Measurements from ENCODE around the gene AGPAT4.

Gene AGPAT4

GRCh38 chr6:161163466-161164181, 110.2 kb downstream of the AGPAT4 start:
- DNase-seq: no peak

- no peak for DNase-seq
These were observed 111.1 kb downstream of the AGPAT4 start for GRCh38 chr6:161162722-161163121.

- DNase-seq: no peak
These were observed 111.8 kb downstream of the AGPAT4 start for GRCh38 chr6:161161889-161162624.

- no peak for DNase-seq
These were observed 112.7 kb downstream of the AGPAT4 start for GRCh38 chr6:161161121-161161520.

GRCh38 chr6:161154796-161155335, 119.0 kb downstream of the AGPAT4 start:
- no peak for DNase-seq

GRCh38 chr6:161153725-161154124, 120.1 kb downstream of the AGPAT4 start:
- DNase-seq: no peak

DNA sequence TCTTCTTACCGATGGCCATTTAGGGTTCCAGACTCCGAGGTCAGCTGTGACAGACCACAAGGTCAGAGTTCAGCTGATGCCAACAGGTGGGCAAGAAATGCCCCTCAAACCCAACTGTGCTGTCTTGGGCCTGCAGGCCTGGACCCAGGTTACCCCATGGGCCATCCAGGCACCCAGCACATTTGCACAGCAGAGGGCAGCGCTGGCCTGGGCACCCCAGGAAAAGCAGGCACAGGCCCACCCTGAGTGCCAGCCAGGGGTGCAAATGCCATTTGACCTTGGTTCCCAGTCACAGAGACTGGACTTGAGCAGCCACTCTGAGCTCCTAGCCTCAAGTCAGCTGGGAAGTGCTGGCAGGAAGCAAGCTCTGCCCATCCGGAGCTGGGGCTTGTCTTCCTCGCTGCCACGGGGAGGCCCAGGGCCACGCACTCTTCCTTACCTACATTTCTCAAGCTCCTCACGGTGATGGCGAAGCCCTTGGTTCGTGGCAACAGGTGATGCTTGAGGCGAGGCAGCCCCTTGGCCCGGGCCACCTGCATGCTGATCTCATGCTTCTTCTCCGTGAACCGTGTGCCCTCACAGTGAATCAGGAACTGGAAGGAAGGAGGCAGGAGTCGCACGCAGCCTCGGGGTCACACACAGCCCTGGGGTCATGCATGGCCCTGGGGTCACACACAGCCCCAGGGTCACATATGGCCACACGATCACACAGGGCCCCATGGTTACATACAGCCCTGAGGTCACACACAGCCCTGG, 120.8 kb downstream of the AGPAT4 start:
- peak in 1 of 2 donors; percentile 17 for DNase-seq

- DNase-seq: no peak
These were observed 121.4 kb downstream of the AGPAT4 start for GRCh38 chr6:161152527-161152862.

- DNase-seq: no peak
These were observed 122.0 kb downstream of the AGPAT4 start for GRCh38 chr6:161151660-161152526.

GRCh38 chr6:161151059-161151645, 122.7 kb downstream of the AGPAT4 start:
- DNase-seq: no peak

GRCh38 chr6:161150566-161150965, 123.3 kb downstream of the AGPAT4 start:
- no peak for DNase-seq

DNA sequence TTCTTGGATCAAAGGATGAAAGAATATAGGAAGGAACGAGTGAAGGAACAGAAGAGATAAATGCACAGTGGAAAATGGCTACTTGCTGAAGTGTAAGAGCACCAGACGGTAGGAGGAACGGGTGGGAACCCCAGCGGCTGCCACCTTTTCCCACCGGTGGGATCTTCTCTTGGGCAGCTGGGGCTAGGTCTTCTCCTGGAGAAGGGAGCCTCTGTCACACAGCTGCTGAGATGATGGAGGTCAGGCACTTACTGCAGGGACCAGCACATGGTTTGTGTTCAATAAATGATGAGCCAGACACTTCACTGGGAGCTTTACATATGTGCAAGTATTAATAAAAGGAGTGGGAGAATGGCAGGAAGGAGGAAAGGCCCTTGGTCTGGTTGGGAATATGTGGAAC, 123.7 kb downstream of the AGPAT4 start:
- no peak for DNase-seq

GRCh38 chr6:161143663-161144430, 130.0 kb downstream of the AGPAT4 start:
- DNase-seq: no peak

DNA sequence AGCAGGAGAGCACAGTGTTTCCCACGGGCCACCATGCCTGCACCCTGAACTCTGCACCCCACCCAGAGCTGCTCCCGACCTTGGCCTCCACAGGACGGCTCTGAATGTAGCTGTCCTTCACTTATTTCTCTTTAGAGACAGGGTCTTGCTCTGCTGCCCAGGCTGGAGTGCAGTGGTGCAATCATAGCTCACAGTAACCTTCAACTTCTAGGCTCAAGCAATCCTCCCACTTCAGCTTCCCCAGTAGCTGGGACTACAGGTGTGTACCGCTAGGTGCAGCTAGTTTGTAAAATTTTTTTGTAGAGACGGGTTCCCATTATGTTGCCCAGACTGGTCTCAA, 130.9 kb downstream of the AGPAT4 start:
- no peak for DNase-seq

DNA sequence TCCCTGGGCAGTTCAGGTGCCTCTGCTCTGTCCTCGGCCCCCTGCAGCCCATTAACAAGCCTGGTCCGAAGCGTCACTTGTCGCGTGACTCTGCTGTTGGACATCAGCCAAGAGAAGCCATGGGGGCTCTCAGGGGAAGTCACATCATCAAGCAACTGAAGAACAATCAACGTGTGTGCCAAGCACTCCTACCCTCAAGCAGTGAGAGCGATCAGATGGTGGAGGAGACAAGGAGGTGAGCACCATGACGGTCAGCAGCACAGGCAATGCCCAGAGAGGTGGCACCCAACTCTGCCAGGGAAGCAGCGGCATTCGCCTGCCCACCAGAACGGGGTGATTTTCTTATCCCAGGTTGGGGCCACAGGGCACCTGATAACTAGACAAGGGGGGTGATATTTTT, 132.7 kb downstream of the AGPAT4 start:
- DNase-seq: no peak

DNA sequence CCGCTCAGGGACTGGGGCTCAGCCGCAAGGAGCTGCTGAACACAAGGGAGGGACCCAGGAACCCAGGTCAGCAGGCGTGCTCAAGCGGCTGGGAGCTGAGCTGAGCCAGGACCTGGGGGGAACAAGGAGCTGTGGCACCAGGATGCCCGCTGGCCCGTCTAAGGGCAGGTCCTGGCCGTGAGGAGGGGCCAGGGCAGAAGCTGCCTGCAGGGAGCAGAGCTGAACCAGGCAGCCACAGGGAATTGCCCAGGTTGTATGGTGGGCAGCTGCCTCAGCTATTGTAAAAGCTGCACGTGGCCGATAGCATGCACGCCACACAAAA, 133.3 kb downstream of the AGPAT4 start:
- no peak for DNase-seq

DNA sequence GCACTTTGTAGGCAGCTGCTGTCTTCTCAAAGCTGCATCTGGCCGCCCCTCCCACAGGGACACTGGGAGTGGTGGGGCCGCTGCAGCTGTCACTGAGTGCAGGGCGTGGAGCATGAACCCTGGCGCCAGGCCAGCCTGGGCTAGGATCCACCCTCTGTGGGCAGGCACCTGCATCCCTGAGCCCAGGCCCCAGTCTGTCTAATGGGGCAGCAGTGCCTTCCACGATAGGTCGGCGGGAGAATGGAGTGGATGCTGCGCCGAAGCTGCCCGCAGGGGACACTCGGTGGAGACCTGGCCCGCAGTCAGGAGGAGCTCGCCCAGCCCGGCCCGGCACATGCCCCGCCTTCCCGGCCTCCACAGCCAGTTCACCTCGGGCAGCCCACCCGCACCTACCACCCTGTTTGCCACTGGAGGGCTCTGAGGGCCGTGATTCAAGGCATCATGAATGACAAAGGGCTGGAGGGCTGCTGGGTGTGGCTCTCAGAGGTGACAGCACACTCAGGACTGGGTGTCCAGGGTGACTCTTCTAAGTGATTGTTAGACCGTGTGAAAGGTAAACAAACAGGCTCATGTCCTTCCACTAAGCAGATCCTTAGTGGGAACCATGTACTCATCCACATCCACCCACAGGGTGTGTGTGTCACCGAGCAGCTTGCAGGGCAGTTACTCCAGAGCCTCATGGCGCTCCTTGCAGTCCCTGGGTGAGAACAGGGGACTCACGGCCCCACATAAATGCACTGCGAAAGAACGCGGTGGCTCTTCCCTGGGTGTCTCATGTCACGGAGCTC, 133.9 kb downstream of the AGPAT4 start:
- DNase-seq: peak; percentile 7 to 52

DNA sequence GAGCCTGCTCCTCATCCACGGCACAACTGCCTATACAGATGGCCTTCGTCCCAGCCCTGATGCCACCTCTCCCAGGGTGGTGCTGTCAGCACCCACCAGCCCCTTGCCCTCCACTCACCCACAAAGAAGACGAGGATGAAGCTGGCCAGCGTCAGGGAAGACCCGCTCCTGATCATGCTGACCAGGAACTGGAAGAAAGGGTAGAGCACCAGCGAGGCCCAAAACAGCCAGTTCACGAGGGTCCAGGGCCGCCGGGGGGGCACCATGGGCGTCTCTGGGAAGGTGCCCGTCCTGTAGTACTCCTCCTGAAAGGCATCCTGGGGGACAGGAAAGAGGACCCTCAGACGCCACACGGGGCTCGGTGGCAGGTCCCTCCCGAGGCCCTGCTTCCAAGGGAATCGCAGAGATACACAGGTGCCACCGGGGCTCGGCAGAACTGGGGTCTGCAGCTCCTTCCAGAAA, 134.5 kb downstream of the AGPAT4 start:
- DNase-seq: no peak

DNA sequence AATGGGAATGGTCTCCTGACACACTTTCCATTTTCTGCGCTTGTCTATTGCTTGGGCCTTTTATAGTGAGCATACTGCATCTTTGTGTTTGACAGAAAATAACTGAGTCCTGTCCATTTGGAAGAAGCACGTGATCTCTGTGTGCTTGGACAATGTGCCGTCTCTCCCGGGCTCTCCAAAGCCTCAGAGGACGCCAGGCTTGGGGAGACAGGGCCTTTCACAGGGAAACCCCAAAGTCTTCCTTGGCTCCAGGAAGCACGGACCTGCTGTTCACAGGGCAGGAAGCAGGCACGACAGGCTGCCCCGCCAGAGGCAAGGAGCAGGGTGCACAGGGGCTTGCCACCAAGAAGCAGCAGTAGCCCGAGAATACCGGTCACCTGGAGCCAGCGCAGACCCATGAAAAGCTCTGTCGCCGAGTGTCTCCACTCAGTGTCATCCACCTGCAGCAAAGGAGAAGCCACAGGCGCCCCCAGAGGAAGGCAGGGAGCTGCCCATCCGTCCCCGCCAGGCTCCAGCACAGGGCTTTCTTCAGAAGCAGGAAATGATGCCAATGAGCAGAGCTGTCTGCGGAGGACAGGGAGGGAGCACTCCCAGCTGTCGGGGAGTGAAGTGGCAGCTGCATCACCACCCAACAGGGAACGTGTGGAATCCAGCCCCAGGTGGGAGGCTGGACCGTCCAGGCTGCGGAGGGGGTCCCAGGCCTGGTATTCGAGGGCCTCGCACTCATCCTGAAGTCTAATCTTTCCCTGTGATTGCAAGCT, 135.1 kb downstream of the AGPAT4 start:
- no peak for DNase-seq

Measured in inflammatory macrophage (primary cell).